Measurements from ENCODE around the gene MYOD1.

MYOD1 gene

DNA sequence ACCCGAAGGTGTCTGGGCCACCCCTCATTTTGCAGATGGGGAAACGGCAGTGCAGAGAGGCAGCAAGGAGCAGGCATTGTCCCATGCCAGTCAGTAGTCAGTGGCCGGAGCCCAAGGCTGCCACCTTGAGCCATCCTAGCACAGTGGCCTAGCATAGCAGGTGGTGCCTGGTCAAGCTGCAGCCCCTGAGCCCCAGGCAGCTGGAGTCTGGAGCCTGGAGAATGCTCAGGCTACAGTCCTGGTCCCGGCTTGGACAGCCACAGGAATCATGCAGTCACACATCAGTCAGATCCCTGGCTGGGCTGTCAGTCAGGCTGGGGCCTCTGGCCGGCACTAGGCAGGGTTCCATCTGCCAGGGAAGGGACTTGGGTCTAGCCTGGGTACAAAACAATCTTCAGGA is 33.8 kb downstream of the MYOD1 start:
- TF ChIP-seq CTCF (IDR thresholded peaks at IDR 0.05; ENCODE audit: insufficient read depth, low read length) = no peak
- no peak for TF ChIP-seq POLR2AphosphoS5 (IDR thresholded peaks at IDR 0.05; ENCODE audit: low read depth)
- TF ChIP-seq SPI1 (IDR thresholded peaks at IDR 0.05; ENCODE audit: borderline replicate concordance, low read depth) = no peak
- TF ChIP-seq, protein P1, sequence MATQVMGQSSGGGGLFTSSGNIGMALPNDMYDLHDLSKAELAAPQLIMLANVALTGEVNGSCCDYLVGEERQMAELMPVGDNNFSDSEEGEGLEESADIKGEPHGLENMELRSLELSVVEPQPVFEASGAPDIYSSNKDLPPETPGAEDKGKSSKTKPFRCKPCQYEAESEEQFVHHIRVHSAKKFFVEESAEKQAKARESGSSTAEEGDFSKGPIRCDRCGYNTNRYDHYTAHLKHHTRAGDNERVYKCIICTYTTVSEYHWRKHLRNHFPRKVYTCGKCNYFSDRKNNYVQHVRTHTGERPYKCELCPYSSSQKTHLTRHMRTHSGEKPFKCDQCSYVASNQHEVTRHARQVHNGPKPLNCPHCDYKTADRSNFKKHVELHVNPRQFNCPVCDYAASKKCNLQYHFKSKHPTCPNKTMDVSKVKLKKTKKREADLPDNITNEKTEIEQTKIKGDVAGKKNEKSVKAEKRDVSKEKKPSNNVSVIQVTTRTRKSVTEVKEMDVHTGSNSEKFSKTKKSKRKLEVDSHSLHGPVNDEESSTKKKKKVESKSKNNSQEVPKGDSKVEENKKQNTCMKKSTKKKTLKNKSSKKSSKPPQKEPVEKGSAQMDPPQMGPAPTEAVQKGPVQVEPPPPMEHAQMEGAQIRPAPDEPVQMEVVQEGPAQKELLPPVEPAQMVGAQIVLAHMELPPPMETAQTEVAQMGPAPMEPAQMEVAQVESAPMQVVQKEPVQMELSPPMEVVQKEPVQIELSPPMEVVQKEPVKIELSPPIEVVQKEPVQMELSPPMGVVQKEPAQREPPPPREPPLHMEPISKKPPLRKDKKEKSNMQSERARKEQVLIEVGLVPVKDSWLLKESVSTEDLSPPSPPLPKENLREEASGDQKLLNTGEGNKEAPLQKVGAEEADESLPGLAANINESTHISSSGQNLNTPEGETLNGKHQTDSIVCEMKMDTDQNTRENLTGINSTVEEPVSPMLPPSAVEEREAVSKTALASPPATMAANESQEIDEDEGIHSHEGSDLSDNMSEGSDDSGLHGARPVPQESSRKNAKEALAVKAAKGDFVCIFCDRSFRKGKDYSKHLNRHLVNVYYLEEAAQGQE (IDR thresholded peaks at IDR 0.05; ENCODE audit: insufficient replicate concordance, low read depth) = no peak
- no peak for TF ChIP-seq GABPA (IDR thresholded peaks at IDR 0.05; ENCODE audit: low read depth)
- Histone ChIP-seq H3K27ac (replicated peaks) (no peak overlapping the region), H3K27me3 (ENCODE audit: insufficient read depth, poor library complexity, severe bottlenecking) (no peaks in the 10 kb centered on the region), H3K4me3 (replicated peaks; ENCODE audit: insufficient read depth, low read length) (no peak overlapping the region)
- no peak for DNase-seq (ENCODE audit: low read depth in 1 of 2, low spot score in 1 of 2)

DNA sequence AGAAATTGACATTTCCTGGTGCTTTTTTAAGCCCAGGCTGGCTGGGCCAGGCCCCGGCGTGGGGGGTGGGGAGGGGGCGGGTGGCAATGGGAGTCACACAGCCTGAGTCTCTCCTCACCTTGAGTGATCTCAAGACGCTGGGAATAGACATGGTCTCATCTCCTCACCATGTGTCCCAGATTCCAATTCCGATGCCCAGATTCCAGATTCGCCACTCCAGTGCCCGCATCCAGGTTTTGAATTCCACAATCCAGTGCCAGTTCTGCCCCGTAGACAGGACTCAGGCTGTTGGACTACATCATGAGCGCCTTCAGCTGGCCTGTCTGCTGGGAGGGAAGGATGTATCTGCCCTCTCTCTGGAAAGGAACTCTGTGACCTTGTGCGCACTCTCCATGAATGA is 34.3 kb downstream of the MYOD1 start:
- H3K27me3 ChIP-seq (ENCODE audit: insufficient read depth, poor library complexity, severe bottlenecking) = no peaks in the 10 kb centered on the region
- no peak for DNase-seq (ENCODE audit: low read depth in 1 of 2, low spot score in 1 of 2)
- no peak overlapping the region for H3K4me3 ChIP-seq (replicated peaks; ENCODE audit: insufficient read depth, low read length)
- no peak overlapping the region for H3K27ac ChIP-seq (replicated peaks)
- TF ChIP-seq, protein P1 (IDR thresholded peaks at IDR 0.05; ENCODE audit: insufficient replicate concordance, low read depth) = no peak
- no peak for TF ChIP-seq SPI1 (IDR thresholded peaks at IDR 0.05; ENCODE audit: borderline replicate concordance, low read depth)
- no peak for TF ChIP-seq GABPA (IDR thresholded peaks at IDR 0.05; ENCODE audit: low read depth)
- TF ChIP-seq POLR2AphosphoS5 (IDR thresholded peaks at IDR 0.05; ENCODE audit: low read depth) = no peak
- TF ChIP-seq CTCF (IDR thresholded peaks at IDR 0.05; ENCODE audit: insufficient read depth, low read length) = no peak

DNA sequence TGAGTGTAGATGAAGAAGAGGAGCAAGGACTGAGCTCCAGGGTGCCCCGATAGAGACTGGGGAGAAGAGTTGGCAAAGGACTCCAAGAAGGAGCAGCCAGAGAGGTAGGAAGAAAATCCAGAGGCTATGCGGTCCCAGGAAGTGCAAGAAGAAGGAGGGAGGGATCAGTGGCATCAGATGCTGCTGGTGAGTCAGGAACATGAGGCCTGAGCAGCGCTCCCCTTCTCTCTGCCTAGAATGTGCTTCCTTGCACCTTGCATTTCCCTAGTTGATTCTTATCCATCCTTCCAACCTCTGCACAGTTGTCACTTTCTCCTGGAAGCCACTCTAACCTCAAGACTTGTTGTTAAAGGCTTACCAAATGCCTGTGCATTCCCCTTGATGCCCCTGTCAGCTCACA is 36.5 kb downstream of the MYOD1 start:
- no peak overlapping the region for H3K4me3 ChIP-seq (replicated peaks; ENCODE audit: insufficient read depth, low read length)
- H3K27ac ChIP-seq (replicated peaks) = no peak overlapping the region
- no peak for DNase-seq (ENCODE audit: low read depth in 1 of 2, low spot score in 1 of 2)
- TF ChIP-seq CTCF (IDR thresholded peaks at IDR 0.05; ENCODE audit: insufficient read depth, low read length) (no peak), GABPA (IDR thresholded peaks at IDR 0.05; ENCODE audit: low read depth) (no peak), SPI1 (IDR thresholded peaks at IDR 0.05; ENCODE audit: borderline replicate concordance, low read depth) (no peak), POLR2AphosphoS5 (IDR thresholded peaks at IDR 0.05; ENCODE audit: low read depth) (no peak)
- H3K27me3 ChIP-seq (ENCODE audit: insufficient read depth, poor library complexity, severe bottlenecking) = no peaks in the 10 kb centered on the region
